Stimulated activated CD8-positive, alpha-beta memory T cell treated with anti-CD3 and anti-CD28 coated beads, Interleukin-7, amount 100 ng/mL, for 4 hours (primary cell): ENCODE data around the gene PRRC2A.
"Not testable (repeated sequence)": the region's sequence is repeated elsewhere in the genome, so short reads cannot be mapped to it uniquely, and the experiment has no call there.

Experiments used
- DNase-seq, 2 donors: peaks; one replicate each; pipeline ENCODE4 v3.0.0-alpha.2; 2020; ENCODE audit warnings: low read depth in 2 of 2

PRRC2A gene

GRCh38 chr6:31585491-31585890 lies 35.0 kb upstream of the PRRC2A start:
- DNase-seq: no peak

- DNase-seq: no peak
Observed at GRCh38 chr6:31586008-31586407, 34.5 kb upstream of the PRRC2A start, which contains the start of gene LST1. TSS of gene LST1 (plus strand) at chr6:31586277. CDS start at chr6:31587300, 1,023 bp downstream.

- DNase-seq: no peak
Observed at GRCh38 chr6:31586599-31587281, 33.8 kb upstream of the PRRC2A start.

- DNase-seq: no peak
Observed at GRCh38 chr6:31587791-31588777, 32.4 kb upstream of the PRRC2A start.

GRCh38 chr6:31588871-31589650 lies 31.5 kb upstream of the PRRC2A start:
- no peak for DNase-seq

GRCh38 chr6:31590691-31591090 lies 29.8 kb upstream of the PRRC2A start:
- not testable (repeated sequence) for DNase-seq

GRCh38 chr6:31592396-31592771 lies 28.1 kb upstream of the PRRC2A start:
- no peak for DNase-seq

- DNase-seq: no peak
Observed at GRCh38 chr6:31597006-31597405, 23.5 kb upstream of the PRRC2A start.

GRCh38 chr6:31607317-31607716 lies 13.2 kb upstream of the PRRC2A start:
- DNase-seq: no peak

GRCh38 chr6:31609519-31610406 lies 10.8 kb upstream of the PRRC2A start:
- DNase-seq: no peak

GRCh38 chr6:31610968-31611367 lies 9.5 kb upstream of the PRRC2A start:
- no peak for DNase-seq

- DNase-seq: no peak
Observed at GRCh38 chr6:31614075-31614619, 6.4 kb upstream of the PRRC2A start.

- no peak for DNase-seq
Observed at GRCh38 chr6:31614684-31615578, 5.6 kb upstream of the PRRC2A start, which contains the start of gene AIF1. TSS of gene AIF1 (plus strand) at chr6:31615234. CDS start at chr6:31615330, 96 bp downstream.

GRCh38 chr6:31615748-31616147 lies 4.8 kb upstream of the PRRC2A start:
- DNase-seq: no peak

- DNase-seq: no peak
Observed at GRCh38 chr6:31617010-31617409, 3.5 kb upstream of the PRRC2A start.

GRCh38 chr6:31619805-31620585 lies 520 bp upstream of the PRRC2A start:
- peak; percentile 96 for DNase-seq

GRCh38 chr6:31621320-31621939 lies 915 bp downstream of the PRRC2A start:
- no peak for DNase-seq

GRCh38 chr6:31621991-31622390 lies 1.5 kb downstream of the PRRC2A start:
- DNase-seq: no peak
